Middle frontal gyrus (tissue), 1 donor: ENCODE data around the gene TSNAX.

Source experiments
- DNase-seq: peaks from one replicate; pipeline ENCODE4 v3.0.0-alpha.2; 2015; ENCODE audit warnings: low spot score; ENCODE audit errors: extremely low spot score

TSNAX gene

DNA sequence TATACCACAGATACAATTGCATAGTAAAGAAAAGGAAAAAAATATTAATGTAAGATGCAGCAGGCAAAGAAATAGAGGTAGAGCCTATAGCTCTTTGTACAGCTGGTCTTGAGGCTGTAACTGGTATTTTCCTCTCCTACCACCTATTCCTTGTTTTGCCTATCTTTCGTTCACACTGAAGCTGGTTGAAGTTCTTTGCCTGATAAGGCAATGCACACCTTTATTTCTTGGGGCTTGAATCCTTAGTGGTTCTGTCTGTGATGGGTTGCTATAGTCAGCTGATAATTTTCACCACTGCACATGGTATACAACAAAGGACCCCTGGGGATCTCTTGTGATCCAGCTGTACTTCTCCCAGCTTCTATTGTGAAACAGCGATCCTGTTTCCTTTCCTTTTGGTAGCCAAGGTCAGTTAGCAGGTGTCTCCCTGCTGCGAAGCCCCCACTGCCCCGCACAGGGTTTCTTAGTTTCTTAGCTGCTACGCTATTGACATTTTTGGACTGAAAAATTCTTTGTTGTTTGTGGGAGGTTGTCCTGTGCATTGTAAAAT lies 9.9 kb upstream of the TSNAX start:
- DNase-seq, result no peak

DNA sequence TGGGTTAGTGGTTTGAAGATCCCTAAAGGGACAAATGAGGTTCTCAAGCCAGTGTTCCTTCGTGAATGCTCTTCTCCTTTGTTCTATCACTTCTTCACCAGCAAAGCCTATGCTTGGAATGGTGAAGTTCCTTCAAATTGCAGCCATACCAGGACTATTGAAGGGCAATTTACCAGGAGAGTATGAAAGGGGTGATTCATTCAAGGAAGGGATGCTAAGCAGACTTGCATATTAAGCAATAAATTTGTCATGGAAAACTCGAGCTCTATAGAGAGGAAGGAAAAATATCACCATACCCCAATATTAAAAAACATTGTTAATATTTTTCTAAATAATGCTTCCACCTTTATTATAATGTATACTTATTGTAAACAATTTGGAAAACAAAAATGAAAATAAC lies 9.3 kb upstream of the TSNAX start:
- no peak for DNase-seq

DNA sequence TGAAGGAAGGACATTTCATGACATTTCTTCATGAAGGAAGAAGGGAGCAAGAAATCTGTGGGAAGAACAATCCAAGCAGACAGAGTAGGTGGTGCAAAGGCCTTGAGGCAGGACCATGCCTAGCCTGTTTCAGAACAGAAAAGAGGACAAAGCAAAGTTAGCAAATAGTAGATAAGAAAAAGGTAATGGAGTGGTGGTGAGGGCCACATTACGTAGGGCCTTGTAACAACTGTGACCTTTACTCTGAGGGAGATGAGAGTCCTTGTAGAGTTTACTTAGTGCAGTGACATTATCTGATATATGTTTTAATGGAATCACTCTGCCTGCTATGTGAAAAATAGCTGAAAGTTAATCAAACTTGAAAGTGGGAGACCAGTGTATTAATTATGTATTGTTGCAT lies 6.4 kb upstream of the TSNAX start:
- no peak for DNase-seq

DNA sequence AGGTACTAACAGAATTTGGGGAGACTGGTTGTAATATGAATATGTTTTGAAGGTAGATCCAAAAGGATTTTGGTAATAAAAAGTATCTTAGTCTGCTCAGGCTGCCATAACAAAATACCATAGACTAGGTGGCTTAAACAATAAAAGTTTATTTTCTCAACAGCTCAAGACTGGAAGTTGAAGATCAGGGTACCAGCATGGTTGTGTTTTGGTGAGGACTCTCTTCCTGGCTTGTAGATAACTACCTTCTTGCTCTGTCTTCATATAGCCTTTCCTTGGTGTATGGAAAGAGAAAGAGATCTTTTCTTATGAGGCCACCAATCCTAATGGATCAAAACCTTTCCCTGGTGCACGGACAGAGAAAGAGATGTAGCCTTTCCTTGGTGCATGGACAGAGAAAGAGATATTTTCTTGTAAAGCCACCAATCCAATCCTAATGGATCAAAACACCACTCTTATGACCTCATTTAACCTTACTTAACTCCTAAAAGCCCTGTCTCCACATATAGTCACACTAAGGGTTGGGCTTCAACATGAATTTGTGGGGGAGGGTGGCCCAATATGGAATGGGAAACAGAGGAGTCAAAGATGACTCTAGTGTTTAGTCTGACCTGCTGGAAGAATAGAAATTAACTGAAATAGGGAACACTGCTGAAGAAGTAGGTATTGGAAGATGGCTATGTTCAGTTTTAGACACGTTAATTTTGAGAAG lies 5.4 kb upstream of the TSNAX start:
- no peak for DNase-seq

DNA sequence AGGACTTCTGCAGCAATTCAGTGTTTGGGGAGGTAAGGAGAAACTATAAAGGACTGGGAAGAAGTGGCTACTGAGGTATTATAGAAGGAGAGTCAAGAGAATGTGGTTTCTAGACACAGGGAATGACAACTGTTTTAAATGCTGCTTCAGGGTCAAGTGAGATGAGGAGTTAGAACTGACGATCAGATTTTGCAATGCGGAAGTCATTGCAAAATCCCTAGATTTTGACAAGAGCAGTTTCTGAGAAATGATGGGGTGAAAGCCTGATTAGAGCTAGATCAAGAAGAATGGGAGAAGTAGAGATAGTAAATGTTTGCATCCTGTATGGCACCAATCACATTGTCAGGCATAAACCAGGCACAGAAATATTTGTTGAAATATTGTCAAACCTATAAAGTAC lies 4.7 kb upstream of the TSNAX start:
- DNase-seq, result no peak

DNA sequence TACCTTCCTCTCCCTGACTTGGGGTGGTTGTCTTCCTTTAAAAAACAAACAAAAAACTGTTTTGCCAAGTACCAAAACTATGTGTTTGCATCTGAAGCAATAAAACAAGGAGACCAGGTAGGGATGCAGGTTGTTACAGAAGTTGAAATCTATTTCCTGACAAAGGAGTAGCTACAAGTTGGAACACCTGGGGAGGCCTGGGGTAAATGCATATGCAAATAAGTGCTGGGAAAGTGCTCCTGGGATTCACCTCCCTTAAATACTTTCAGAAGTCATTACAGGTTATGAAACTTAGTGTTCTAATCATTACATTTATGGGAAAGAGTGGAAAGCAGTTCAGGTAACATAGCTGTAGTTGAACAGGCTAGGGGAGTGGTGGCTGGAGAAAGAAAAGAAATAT lies 1.9 kb upstream of the TSNAX start:
- no peak for DNase-seq

DNA sequence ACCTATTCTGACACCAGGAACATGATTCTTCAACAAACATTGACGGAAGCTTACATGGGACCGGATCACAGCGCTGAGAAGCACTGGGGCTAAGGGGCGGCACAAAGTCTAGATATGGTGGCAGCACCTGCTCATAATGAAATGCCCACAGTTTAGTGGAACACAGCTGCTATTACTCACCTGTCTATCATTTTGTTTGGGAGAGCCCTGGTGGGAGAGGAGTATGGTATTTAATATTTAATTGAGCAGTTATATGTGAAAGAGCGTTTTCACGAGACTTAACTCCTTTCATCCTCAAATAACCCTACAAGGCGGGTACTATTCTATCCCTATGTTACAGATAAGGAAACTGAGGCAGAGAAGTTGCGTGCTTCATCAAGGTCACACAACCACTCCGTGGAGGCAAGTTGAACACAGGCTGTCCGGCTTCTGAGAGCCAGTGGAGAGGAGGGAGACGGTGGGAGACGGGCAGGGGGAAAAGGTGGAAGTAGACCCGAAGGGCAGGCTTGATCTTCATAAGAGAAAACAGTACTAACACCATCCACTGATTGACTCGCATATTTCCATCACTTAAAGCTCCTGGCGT lies 790 bp upstream of the TSNAX start:
- no peak for DNase-seq

DNA sequence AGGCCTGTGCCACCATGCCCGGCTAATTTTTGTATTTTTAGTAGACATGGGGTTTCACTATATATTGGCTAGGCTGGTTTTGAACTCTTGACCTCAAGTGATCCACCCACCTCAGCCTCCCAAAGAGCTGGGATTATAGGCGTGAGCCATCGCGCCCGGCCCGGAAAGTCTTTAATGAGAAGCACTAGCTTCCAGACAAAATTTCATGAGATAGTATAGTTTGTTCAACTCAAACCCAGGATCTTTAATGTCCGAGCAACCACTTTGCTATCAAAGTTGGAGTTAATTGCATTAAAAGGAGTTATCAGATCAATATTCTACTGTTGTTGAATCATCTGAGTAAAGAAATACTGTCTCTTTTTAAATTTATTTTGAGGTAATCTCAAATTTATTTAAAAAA lies 4.8 kb downstream of the TSNAX start:
- no peak for DNase-seq

DNA sequence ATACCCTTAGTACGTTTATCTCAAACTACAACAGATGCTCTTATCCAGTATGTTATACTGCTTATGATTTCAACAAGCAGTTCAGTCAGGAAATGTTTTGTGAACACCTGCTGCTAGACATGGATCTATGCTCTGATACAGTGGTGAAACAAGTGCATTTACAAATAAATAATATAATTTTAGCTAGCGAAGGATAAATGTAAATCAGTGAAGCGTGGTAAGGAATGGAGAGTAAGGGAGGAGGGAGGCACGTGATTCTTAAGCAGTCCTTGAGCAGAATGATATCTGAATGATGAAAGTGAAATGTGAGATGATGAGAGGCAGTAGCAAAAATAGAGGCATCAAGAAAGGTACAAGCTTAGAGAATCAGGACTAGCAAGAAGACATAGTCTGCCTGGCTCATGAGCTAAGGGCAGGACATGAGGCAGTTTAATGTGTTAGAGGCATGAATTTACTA lies 6.3 kb downstream of the TSNAX start:
- no peak for DNase-seq

DNA sequence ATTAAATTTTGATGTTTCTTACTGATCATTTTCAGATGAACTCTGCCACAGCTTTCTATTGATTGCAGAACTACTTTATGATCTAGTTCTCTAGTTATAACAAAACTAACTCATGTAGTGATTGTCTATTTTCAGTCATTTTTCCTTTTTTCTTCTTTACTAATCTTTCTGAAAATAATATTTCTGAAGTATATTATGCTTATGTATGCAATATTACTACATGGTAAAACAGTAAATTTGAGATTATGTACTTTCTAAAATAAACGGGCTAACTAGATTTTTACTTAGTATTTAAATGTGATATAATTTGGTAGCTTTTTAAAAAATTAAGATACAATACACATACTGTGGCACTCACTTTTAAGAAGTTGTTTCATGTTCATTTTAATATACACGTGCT lies 7.6 kb downstream of the TSNAX start:
- no peak for DNase-seq

DNA sequence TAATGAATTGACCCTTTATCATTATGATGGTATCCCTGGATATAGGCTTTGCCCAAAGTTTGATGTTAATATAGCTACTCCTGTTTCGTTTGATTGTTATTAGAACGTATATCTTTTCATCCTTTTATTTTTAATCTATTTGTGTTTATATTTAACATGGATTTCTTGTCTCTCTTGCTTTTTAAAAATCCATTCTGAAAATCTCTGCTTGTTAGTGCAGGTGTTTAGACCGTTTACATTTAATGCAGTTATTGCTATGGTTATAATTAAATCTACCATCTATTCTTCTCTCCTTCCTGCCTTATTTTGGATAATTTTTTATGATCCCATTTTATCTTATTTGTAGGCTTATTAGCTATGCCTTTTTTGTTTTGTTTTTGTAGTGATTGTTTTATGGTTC lies 12.4 kb downstream of the TSNAX start:
- DNase-seq, result no peak

DNA sequence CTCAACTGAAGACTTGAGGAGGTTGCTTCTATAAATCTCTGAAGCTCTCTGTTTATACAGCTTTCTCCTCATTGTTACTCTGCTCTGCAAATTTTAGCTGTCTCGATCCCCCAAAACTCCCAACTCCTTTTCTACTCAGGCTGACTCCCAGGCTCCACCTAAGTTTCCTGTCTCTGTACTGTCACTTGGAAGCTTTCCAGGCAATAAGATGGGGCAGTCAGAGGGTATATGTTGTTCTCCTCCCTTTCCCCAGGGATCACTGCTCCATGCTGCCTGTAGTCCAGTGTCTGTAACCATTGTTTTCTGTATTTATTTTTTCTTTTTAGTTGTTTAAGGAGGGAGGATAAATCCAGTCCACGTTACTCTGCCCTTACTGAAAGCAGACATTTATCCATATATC lies 13.4 kb downstream of the TSNAX start:
- DNase-seq, result no peak

DNA sequence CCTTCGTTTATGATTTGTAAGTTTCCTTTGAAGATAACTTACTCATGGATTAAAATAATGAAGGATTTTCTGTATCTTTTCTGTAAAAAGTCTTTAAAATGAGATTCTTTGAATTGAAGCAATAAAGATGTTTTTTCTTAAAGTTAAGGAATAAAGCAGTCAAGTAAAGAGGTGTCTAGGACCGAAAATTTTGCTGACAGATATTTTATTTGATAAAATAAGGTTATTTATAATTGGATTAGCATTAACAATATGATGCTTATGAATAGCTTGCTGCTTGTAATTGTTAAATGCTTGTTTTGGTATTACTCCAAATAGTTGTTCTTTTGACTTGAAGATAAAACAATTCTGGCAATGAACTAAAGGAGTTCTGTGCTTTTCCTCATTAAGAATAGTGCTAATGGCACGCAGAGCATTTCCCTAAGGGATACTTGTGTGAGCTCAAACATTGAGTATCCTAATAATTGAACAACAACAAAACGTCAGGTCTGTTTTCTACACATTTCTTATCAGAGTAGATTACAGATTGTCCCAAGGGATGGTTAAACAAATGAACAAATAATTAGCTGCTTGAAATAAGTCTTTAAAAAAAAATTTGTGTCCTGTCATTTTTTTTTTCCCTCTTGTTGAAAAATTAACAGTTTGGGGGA lies 16.6 kb downstream of the TSNAX start:
- no peak for DNase-seq

DNA sequence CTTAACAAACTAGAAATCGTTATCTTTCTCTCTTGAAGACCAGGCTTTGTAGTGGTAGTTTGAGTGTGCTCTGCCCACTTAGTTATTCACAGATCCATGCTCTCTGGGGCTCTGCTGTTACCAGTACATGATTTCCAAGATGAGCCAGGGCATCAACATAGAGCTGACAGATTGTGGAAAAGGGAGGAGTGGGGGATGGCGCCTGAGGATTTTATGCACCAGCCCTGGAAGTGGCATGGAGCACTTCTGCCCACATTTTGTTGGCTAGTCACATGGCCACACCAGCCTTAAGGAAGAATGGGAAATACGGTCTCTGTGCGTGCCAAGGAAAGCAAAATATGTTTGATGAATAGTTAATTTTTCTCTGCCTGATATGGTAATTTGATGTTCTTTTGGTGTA lies 18.2 kb downstream of the TSNAX start:
- DNase-seq, result no peak

DNA sequence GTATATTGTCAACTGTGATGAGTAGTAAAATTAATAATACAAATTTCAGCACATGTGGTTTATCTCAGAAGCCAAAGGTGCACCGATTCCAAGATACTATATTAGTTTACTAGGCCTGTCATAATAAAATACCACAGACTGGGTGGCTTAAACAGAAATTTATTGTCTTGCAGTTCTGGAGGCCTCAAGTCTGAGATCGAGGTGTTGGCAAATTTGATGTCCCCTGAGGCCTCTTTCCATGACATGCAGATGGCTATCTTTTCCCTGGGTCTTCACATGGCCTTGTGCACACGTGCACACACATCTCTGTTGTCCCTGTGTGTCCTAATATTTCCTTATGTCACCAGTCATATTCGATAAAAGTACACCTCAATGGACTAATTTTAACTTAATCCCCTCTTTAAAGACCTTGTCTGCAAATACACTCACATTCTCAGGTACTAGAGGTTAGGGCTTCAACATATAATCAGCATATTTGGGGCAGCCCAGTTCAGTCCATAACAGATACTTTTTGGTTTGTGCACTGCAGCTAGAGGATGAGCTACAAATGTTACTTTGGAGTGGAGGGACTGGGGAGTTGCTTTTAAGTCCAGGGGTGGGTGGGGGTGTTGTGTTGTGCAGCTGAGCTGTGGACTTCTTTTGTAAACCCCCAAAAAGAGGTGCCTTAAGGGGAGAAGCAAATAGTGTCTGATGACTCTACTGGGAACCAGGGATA lies 21.4 kb downstream of the TSNAX start:
- no peak for DNase-seq

DNA sequence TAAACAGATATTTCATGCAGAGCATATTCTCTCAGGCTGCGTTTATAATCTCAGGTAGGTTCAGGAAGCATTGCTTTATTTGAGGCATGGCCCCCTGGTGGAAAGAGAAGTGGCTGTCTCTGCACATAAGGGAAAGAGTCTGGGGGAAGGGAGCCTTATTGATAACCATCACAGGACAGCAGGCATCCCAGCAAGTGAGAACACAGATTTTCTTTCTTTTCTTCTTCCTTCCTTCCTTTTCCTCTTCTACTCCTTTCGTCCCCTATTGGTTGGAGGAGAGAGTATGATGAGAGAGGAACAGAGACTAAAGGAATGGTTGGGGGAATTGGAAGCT lies 21.9 kb downstream of the TSNAX start:
- DNase-seq, result no peak

DNA sequence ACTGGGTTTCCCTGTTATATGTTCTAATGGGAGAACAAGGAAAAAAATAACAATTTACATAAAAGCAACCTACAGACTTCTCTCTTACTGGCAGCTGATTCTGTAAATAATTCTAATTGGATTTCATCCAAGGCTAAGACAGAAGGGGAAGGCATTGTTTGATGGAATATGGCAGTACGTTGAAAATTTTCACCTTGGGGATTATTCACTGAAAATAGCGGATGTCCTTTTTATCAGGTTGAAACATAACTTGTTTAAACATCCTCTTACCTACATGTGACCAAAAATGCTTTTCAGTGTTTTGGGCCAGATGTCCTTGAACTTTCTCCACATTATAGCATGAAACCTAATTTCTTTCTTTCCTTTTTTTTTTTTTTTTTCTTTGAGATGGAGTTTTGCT lies 24.9 kb downstream of the TSNAX start:
- DNase-seq, result no peak

DNA sequence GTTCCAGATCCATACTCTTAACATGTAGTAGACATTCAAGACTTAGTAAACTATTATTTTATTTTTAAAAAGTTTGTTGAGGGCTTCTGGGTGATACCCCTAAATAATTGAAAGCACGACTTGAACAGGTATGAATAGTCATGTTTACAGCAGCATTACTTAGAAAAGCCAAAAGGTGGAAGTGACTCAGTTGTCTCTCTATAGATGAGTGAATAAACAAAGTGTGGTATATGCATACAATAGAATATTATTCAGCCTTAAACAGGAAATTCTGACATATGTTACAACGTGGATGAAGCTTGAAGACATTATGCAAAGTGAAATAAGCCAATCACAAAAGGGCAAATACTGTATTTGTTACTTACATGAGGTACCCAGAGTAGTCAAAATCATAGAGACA lies 26.5 kb downstream of the TSNAX start:
- no peak for DNase-seq

DNA sequence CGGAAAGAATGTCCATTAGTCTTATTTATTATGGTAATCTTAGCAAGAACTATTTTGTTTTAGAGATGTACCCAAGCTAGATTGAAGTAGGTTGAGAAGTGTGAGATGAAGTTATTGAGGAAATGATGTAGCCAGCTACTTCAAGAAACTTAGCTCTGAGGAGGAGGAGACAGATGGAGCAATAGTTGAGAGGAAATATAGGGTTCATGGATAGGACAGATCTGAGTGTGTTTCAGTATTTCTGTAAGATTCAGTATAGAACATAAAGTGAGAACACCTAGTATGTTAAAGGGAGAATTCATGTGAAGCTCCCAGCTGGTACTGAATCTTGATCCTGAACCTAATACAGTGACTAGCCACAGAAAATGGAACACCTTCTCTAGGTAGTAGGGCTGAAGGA lies 28.9 kb downstream of the TSNAX start:
- DNase-seq, result no peak

DNA sequence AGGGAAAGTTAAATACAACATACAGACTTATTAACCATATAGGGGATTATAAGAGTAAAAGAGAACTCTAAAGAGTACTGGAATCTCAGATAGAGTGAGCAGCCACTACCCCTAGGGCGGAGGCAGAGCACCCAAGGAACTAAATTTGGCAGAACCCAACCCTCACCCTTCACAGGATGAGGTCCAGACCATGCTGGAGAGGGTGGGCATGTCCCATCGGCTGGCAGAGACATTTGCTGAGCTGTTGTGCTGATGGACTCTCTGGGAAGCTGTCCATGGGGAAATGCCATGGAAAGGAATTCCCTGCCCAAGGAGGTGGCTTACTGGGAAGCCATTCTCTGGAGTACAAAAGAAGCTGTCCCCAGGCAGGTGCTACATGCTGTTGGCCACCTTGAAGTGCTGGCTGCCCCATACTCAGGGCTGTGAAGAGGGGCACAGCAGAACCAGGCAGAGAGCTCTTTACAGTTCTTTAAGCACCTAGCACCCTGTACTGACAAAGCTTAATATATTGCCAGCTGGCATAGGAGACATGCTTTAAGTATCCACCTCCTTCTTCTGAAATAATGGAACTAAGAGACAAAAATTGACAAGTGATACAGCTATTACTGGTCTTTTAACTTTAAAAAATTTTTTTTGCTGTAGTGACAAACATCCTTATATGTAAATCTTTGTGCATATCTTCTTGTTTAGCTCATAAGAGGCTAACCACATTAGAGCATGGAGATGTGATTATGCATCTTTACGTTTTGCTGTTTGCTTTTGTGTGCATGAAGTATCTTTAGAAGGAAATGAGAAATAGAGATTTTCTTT lies 29.6 kb downstream of the TSNAX start:
- DNase-seq, result no peak

DNA sequence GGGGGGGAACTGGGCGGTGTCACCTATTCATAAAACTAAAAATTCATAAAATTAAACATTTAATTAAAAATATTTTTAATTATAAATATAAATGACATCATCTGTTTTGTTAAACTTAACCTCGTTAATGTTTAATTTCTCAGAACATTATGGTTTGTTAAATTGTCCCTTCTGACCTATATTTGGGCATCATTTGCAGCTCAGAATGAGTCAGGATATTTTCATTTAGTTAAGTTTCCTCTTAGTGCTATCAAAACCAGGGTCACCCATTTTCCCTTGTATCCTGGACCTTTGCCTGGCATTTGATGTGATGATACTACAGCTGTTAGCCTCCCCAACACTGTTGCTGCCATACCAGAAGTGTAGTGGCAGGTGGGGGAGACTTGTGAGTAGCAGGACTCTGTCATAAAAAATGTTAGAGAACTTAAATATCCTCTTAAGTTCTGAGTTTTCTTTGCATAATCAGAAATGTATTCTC lies 30.3 kb downstream of the TSNAX start:
- DNase-seq, result no peak
